Measurements from ENCODE around the gene SLC35G2.
"Not testable (repeated sequence)": the region's sequence is repeated elsewhere in the genome, so short reads cannot be mapped to it uniquely, and the experiment has no call there.

SLC35G2 gene

DNA sequence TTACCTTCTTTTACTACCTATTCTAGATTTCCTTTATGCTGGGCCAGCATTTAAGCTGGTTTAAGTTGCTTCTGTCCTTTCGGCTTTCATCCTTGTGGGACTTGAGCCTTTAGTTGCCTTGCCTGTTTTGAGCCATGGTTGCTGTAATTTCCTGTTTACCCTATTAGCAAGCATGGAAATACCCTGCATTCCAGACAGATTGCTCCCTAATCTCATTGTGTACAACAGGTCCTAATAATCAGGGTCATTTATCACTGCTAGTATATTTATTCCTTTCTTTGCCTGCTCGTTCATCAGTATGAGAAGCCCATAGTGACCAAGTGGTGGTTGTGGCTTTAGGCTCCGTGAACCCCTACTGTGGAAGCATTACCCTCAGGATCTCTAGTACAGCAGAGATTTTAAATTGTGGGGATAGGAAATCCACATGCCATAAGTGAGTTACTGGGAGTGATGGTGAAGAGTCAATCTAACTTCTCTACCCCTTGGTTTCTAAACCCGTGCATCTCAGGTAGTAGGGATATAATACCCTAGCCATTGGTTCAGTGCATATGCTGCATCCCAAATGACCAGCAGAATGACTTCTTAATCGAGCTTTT lies 75.0 kb downstream of the SLC35G2 start:
- H3K27ac ChIP-seq (ENCODE audit: low read length) = no peak overlapping the region
- H3K27me3 ChIP-seq (ENCODE audit: control insufficient read depth, insufficient read depth, low read length) = no peaks in the 10 kb centered on the region
- no peaks in the 10 kb centered on the region for H3K9me3 ChIP-seq (ENCODE audit: control insufficient read depth, low read depth, low read length)
- H3K4me1 ChIP-seq (ENCODE audit: control insufficient read depth, low read depth, low read length) = peaks cover 10% of the 10 kb centered on the region
- H3K4me3 ChIP-seq (ENCODE audit: low read length) = no peak overlapping the region
- no peaks in the 10 kb centered on the region for H3K36me3 ChIP-seq (ENCODE audit: control insufficient read depth, low read depth, low read length)
- no peak overlapping the region for H3K9ac ChIP-seq (ENCODE audit: low read length)

DNA sequence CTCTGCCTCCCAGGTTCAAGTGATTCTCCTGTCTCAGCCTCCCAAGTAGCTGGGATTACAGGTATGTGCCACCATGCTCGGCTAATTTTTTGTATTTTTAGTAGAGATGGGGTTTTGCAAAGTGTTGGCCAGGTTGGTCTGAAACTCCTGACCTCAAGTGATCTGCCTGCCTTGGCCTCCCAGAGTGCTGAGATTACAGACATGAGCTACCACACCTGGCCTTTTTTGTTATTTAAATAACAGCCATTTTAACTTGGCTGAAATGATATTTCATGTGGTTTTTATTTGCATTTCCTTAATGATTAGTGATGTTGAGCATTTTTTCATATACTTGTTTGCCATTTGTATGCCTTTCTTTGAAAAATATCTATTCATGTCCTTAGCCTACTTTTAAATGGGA lies 78.2 kb downstream of the SLC35G2 start:
- not testable (repeated sequence) for H3K27ac ChIP-seq (ENCODE audit: low read length); H3K4me3 ChIP-seq (ENCODE audit: low read length); H3K36me3 ChIP-seq (ENCODE audit: control insufficient read depth, low read depth, low read length); H3K9ac ChIP-seq (ENCODE audit: low read length); H3K9me3 ChIP-seq (ENCODE audit: control insufficient read depth, low read depth, low read length); H3K27me3 ChIP-seq (ENCODE audit: control insufficient read depth, insufficient read depth, low read length)
- H3K4me1 ChIP-seq (ENCODE audit: control insufficient read depth, low read depth, low read length) = peaks cover 23% of the 10 kb centered on the region

DNA sequence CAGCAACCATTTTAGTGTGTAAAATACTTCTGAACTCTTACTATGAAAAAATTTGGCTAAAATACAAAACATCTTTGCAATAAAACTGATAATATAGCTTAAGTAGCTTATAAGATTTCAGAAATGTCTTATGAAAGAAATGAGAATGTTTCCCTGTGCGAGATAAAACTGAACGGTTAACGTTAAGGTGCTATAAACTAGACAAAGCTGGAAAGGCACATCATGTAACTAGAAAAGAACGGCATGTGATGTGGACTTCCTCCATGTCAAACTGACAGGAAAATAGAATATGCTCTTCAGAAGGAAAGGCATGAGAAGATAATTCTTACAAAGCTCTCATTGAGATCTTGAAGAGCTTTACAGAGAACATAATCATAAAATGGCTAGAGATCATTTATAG lies 79.6 kb downstream of the SLC35G2 start:
- Histone ChIP-seq H3K27ac (ENCODE audit: low read length) (no peak overlapping the region), H3K4me3 (ENCODE audit: low read length) (no peak overlapping the region)

DNA sequence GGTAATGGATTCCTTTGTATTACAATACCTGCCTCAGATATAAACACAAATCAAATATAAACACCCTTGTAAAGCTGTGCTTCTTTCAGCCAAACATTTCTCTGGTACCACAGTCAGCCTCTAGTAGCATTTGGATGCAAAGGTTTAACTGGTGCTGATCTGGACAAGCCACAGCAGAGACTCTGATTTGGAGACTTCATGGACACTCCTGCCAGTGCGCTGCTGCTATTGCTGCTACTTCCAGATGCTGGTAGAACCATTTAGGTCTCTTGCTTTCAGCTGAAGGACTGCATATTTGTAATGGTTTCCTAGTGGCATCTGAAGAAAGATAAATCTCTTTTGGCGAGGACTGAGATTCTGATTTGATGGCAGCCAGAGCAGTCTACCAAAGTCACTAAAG lies 80.0 kb downstream of the SLC35G2 start:
- H3K9me3 ChIP-seq (ENCODE audit: control insufficient read depth, low read depth, low read length) = no peaks in the 10 kb centered on the region
- no peak overlapping the region for H3K27ac ChIP-seq (ENCODE audit: low read length)
- H3K36me3 ChIP-seq (ENCODE audit: control insufficient read depth, low read depth, low read length) = no peaks in the 10 kb centered on the region
- H3K4me1 ChIP-seq (ENCODE audit: control insufficient read depth, low read depth, low read length) = peaks cover 27% of the 10 kb centered on the region
- no peaks in the 10 kb centered on the region for H3K27me3 ChIP-seq (ENCODE audit: control insufficient read depth, insufficient read depth, low read length)
- no peak overlapping the region for H3K4me3 ChIP-seq (ENCODE audit: low read length)
- no peak overlapping the region for H3K9ac ChIP-seq (ENCODE audit: low read length)

More for the DNA sequence above, 79.6 kb downstream of the SLC35G2 start:
- peaks cover 31% of the 10 kb centered on the region for H3K4me1 ChIP-seq (ENCODE audit: control insufficient read depth, low read depth, low read length)
- no peaks in the 10 kb centered on the region for H3K9me3 ChIP-seq (ENCODE audit: control insufficient read depth, low read depth, low read length)
- no peaks in the 10 kb centered on the region for H3K36me3 ChIP-seq (ENCODE audit: control insufficient read depth, low read depth, low read length)
- no peaks in the 10 kb centered on the region for H3K27me3 ChIP-seq (ENCODE audit: control insufficient read depth, insufficient read depth, low read length)
- no peak overlapping the region for H3K9ac ChIP-seq (ENCODE audit: low read length)

DNA sequence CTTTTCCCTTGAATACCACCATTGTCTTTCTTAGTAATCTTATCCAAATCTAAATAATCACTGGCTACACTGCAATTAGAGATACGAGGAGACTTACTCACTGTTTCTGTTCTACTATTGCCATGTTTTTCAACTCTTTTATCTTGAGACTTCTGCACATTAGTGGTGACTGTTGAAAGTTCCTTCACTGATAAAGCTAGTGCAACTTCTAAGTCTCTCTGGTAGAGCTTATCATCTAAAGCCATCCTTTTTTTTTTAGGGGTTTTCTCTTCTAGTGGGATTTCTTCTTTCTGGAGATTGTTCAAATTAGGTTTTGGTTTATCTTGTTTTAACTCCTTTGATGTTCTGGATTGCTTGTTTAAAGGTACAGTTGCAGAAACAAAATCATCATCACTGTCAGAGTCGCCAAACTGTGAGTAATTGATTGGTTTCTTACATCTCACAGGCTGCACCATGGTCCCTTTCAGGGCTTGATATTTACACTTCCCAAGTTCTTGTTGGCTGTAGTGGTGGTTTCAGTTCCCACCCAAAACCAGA lies 80.8 kb downstream of the SLC35G2 start:
- H3K27ac ChIP-seq (ENCODE audit: low read length) = no peak overlapping the region
- no peak overlapping the region for H3K4me3 ChIP-seq (ENCODE audit: low read length)
- H3K4me1 ChIP-seq (ENCODE audit: control insufficient read depth, low read depth, low read length) = peaks cover 24% of the 10 kb centered on the region
- H3K27me3 ChIP-seq (ENCODE audit: control insufficient read depth, insufficient read depth, low read length) = no peaks in the 10 kb centered on the region
- no peaks in the 10 kb centered on the region for H3K36me3 ChIP-seq (ENCODE audit: control insufficient read depth, low read depth, low read length)
- H3K9me3 ChIP-seq (ENCODE audit: control insufficient read depth, low read depth, low read length) = no peaks in the 10 kb centered on the region
- no peak overlapping the region for H3K9ac ChIP-seq (ENCODE audit: low read length)

DNA sequence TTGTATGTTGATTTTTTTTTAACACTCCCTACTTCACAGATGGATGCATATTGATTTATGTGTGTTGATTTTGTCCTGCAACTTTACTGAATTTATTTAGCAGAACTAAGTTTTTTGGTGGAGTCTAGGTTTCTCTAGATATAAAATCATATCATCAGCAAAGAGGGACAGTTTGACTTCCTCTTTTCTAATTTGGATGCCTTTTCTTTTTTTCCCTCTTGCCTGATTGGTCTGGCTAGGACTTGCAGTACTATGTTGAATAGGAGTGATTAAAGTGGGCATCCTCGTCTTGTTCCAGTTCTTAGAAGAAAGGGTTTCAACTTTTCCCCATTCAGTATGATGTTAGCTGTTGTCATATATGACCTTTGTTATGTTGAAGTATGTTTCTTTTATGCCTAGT lies 81.8 kb downstream of the SLC35G2 start:
- not testable (repeated sequence) for H3K9ac ChIP-seq (ENCODE audit: low read length); H3K9me3 ChIP-seq (ENCODE audit: control insufficient read depth, low read depth, low read length); H3K4me3 ChIP-seq (ENCODE audit: low read length); H3K36me3 ChIP-seq (ENCODE audit: control insufficient read depth, low read depth, low read length); H3K27me3 ChIP-seq (ENCODE audit: control insufficient read depth, insufficient read depth, low read length); H3K27ac ChIP-seq (ENCODE audit: low read length)
- H3K4me1 ChIP-seq (ENCODE audit: control insufficient read depth, low read depth, low read length) = peaks cover 24% of the 10 kb centered on the region

DNA sequence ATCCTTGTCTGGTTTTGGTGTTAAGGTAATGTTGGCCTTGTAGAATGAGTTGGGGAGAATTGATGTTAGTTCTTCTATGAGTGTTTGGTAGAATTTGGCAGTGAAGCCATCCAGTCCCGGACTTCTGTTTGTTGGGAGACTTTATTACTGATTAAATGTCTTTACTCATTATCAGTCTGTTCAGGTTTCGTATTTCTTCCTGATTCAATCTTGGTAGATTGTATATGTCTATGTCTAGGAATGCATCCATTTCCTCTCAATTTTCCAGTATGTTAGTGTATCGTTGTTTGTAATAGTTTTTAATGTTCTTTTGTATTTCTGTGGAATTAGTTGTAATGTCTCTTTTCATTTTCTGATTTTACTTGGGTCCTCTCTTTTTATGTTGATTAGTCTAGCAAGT lies 82.5 kb downstream of the SLC35G2 start:
- Histone ChIP-seq H3K4me3 (ENCODE audit: low read length) (no peak overlapping the region), H3K27me3 (ENCODE audit: control insufficient read depth, insufficient read depth, low read length) (no peaks in the 10 kb centered on the region), H3K9me3 (ENCODE audit: control insufficient read depth, low read depth, low read length) (no peaks in the 10 kb centered on the region), H3K36me3 (ENCODE audit: control insufficient read depth, low read depth, low read length) (no peaks in the 10 kb centered on the region), H3K4me1 (ENCODE audit: control insufficient read depth, low read depth, low read length) (peaks cover 24% of the 10 kb centered on the region), H3K9ac (ENCODE audit: low read length) (peak overlapping the region; percentile 11), H3K27ac (ENCODE audit: low read length) (peak overlapping the region; percentile 4)

DNA sequence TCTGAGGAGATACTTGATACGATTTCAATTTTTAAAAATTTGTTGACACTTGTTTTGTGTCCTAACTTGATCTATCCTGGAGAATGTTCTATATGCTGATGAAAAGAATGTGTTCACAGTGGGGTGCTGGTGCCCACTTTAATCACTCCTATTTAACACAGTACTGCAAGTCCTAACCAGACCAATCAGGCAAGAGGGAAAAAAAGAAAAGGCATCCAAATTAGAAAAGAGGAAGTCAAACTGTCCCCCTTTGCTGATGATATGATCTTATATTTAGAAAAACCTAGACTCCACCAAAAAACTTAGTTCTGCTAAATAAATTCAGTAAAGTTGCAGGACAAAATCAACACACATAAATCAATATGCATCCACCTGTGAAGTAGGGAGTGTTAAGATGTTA lies 83.6 kb downstream of the SLC35G2 start:
- not testable (repeated sequence) for H3K4me3 ChIP-seq (ENCODE audit: low read length); H3K27me3 ChIP-seq (ENCODE audit: control insufficient read depth, insufficient read depth, low read length); H3K27ac ChIP-seq (ENCODE audit: low read length); H3K9me3 ChIP-seq (ENCODE audit: control insufficient read depth, low read depth, low read length); H3K36me3 ChIP-seq (ENCODE audit: control insufficient read depth, low read depth, low read length); H3K9ac ChIP-seq (ENCODE audit: low read length)
- H3K4me1 ChIP-seq (ENCODE audit: control insufficient read depth, low read depth, low read length) = peaks cover 20% of the 10 kb centered on the region

DNA sequence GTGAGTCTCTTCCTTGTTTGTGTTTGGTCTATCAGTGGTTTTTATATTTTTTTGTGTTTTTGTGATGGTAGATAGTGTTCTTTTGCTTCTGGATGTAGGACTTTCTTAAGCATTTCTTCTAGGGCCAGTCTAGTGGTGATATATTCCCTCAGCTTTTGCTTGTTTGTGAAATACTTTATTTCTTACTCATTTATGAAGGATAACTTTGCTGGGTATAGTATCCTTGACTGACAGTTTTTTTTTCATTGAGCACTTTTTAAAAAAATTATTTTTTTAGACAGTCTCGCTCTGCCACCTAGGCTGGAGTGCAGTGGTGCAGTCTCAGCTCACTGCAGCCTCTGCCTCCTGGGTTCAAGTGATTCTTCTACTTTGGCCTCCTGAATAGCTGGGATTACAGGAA lies 85.0 kb downstream of the SLC35G2 start:
- Histone ChIP-seq H3K9me3 (ENCODE audit: control insufficient read depth, low read depth, low read length) (no peaks in the 10 kb centered on the region), H3K36me3 (ENCODE audit: control insufficient read depth, low read depth, low read length) (no peaks in the 10 kb centered on the region), H3K27ac (ENCODE audit: low read length) (no peak overlapping the region), H3K9ac (ENCODE audit: low read length) (no peak overlapping the region), H3K4me3 (ENCODE audit: low read length) (no peak overlapping the region), H3K4me1 (ENCODE audit: control insufficient read depth, low read depth, low read length) (peaks cover 20% of the 10 kb centered on the region), H3K27me3 (ENCODE audit: control insufficient read depth, insufficient read depth, low read length) (no peaks in the 10 kb centered on the region)

DNA sequence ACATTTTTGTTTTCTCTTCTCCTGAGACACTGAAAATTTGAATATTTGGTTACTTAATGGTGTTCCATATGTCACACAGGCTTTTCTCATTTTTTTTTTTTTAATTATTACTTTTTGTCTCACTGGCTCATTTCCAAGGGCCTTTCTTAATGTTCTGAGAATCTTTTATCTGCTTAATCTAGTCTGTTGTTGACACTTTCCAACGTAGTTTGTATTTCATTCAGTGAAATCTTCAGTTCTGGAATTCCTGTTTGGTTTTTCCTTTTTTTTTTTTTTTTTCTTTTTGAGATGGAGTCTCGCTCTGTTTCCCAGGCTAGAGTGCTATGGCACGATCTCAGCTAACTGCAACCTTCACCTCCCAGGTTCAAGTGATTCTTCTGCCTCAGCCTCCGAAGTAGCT lies 85.8 kb downstream of the SLC35G2 start:
- H3K4me1 ChIP-seq (ENCODE audit: control insufficient read depth, low read depth, low read length) = peaks cover 20% of the 10 kb centered on the region
- no peaks in the 10 kb centered on the region for H3K27me3 ChIP-seq (ENCODE audit: control insufficient read depth, insufficient read depth, low read length)
- no peak overlapping the region for H3K9ac ChIP-seq (ENCODE audit: low read length)
- no peaks in the 10 kb centered on the region for H3K36me3 ChIP-seq (ENCODE audit: control insufficient read depth, low read depth, low read length)
- no peak overlapping the region for H3K27ac ChIP-seq (ENCODE audit: low read length)
- no peaks in the 10 kb centered on the region for H3K9me3 ChIP-seq (ENCODE audit: control insufficient read depth, low read depth, low read length)
- H3K4me3 ChIP-seq (ENCODE audit: low read length) = no peak overlapping the region
